GM19328 (cell line): ENCODE measurements around the gene HSBP1L1.

Experiments
- ATAC-seq: cut with Tn5 transposase; IDR thresholded peaks from one replicate; pipeline ENCODE4 v1.9.1; 2021; ENCODE audit warnings: mild to moderate bottlenecking, moderate library complexity; ENCODE audit not compliant: unreplicated experiment

Gene HSBP1L1

GRCh38 chr18:79944126-79944731 lies 20.2 kb upstream of the HSBP1L1 start:
- peak; percentile 55 for ATAC-seq

DNA sequence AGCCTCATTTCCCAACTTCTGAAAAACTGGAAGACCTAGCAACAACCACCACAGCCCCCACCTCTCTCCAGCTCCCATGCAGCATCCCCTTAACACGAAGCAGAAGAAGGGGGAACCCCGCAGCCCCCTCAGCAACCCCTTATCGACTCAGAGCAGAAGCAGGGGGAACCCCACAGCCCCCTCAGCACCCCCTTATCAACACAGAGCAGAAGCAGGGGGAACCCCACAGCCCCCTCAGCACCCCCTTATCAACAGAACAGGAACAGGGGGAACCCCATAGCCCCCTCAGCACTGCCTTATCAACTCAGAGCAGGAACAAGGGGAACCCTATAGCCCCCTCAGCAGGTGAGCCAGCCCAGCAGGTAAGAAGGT lies 19.7 kb upstream of the HSBP1L1 start:
- ATAC-seq = no peak

DNA sequence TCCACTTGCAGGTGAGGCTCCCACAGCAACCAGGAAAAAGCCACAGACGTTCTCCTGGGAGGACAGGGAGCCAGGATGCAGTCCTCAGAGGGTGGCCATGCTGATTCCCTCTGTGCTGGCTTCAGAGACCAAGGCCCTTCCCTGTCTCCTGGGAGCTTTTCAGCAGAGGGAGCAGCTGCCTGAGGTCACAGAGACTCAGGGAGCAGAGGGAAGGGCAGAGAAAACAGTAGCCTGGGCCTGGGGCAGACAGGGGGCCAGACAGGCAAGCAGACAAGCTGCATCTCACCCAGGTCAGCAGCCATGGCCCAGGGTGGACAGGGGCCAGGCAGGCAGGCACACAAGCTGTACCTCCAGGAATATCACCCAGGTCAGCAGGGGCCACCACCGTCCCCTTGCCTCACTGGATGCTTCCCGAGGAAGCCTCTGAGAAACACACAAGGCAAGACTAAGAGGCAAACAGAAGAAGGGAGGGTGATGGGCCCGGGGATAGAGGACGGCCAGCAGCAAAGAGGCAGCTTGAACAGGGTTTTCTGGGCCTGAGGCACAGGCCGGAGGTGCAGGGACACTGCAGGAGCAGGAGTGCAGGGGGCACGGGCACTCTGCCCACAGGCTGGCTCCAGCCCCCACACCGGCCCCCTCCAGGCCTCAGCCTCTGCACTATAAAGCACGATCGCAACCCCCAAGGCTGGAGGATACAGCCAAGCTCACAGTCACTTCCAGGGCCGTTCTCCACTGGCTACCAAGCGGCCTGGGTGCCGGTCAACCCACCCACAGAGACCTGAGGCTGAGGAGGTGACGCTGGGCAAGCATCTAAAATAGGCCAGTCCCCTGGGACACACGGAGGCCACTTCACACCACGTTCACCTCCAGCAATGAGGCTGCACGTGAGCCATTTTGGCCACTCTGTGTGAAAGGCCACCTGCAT lies 19.1 kb upstream of the HSBP1L1 start:
- ATAC-seq = no peak

GRCh38 chr18:79947054-79947755 lies 17.2 kb upstream of the HSBP1L1 start:
- ATAC-seq = no peak

- ATAC-seq = no peak
Measured at GRCh38 chr18:79947881-79948610, 16.4 kb upstream of the HSBP1L1 start.

GRCh38 chr18:79948719-79949411 lies 15.6 kb upstream of the HSBP1L1 start:
- no peak for ATAC-seq

- no peak for ATAC-seq
Measured at GRCh38 chr18:79949697-79950487, 14.6 kb upstream of the HSBP1L1 start.

DNA sequence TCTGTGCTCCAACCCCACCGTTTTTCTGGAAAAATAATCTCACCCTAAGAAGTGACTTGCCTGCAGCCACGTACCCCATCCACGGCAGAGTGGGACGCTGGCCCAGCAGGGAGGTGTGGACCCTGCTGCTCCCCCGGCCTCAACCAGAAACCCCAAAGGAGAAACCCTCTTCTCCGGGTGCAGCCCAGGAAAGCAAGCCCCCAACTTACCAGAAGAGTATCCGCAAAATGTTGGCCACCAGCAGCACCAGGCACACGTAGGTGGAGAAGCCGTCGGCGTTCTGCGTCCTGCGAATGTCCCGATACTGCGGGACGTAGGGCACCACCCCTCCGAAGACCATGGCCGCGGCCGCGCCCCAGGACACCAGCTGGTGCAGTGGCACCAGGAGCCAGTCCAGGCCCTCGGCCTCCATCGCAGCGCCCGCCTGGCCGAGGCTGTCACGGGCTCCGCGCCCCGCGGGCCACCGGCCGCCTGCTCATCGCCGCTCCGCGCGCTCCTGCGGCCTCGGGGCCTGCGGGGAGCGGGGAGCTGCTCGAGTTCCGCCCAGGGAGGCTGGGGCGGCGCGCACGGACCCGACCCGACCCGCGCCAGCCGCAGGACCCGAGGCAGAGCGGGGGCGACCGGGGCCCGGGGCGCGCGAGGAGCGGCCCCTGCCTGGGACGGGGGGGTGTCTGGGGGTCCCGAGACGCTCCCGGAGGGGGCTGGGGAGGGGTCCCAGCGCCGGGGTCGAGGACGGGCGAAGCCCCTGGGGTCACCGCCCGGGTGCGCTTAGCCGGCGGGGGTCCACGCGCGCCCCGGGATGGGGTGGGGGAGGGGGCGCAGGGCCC lies 13.7 kb upstream of the HSBP1L1 start:
- peak; percentile 18 for ATAC-seq

- peak; percentile 88 for ATAC-seq
Measured at GRCh38 chr18:79951545-79952455, 12.6 kb upstream of the HSBP1L1 start, which contains the start of gene SLC66A2. SLC66A2 (minus strand) TSS chr18:79951653; CDS start chr18:79950926, 727 bp downstream.

DNA sequence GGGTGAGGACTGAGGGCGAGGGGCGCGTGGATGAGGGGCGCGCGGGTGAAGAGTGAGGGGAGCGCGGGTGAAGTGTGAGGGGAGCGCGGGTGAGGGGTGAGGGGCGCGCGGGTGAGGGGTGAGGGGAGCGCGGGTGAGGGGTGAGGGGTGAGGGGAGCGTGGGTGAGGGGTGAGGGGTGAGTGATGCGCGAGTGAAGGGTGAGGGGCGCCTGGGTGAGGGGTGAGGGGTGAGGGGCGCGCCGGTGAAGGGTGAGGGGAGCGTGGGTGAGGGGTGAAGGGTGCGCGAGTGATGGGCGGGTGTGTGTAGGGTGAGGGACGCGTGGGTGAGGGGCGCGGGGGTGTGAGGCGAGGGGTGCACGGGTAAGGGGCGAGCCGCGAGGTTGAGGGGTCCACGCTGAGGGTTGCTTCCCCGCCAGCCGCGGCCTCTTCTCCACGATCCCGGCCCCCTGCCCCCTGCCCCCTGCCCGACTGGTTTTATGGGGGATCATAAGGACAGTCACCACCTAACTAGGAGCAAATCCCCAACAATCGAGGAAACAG lies 11.9 kb upstream of the HSBP1L1 start:
- ATAC-seq = no peak

DNA sequence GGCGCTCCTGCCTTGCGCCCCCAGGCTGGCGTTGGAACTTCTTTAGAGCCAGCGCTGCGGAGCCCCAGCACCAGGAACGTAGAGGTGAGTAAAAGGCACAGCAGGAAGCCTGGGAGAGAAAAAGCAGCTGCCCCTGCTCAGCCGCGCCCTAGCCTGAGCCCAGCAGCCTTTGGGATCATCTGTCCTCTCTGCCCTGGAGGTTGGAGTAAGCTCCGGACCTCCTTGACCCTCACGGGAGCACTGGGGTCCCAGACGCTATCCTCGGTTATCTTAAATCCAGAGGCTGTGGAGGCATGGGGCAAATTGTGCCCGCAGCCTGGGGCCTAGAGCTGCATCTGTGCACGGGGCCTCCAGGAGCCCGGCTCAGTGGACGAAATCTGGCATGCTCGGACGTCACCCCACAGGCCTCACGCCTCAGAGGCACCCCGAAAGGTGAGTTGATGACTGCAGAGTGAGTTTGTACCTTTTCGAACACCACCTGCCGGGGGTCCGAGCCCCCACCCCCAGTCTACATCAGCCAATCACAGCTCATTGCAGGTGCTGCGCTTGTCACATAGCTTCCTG lies 11.4 kb upstream of the HSBP1L1 start:
- no peak for ATAC-seq

- no peak for ATAC-seq
Measured at GRCh38 chr18:79953971-79954651, 10.3 kb upstream of the HSBP1L1 start.

DNA sequence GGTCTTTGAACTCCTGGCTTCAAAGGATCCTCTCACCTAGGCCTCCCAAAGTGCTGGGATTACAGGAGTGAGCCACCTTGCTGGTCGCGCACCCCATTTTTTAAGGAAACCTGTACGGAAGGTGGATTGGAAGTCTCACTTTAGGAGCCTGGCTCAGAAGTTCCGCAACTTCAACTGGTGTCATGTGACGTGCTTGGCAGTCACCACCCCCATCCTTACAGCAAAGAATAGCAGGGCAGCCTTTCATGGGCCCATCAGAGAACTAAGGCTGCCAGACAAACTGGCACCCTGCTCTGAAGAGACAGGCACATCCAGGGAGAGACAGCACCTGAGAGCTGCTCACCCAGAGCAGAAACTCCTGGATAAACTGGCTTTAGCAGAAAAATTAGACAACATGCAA lies 9.7 kb upstream of the HSBP1L1 start:
- ATAC-seq = no peak

- no peak for ATAC-seq
Measured at GRCh38 chr18:79955302-79956075, 9.0 kb upstream of the HSBP1L1 start.

- ATAC-seq = no peak
Measured at GRCh38 chr18:79956276-79956675, 8.2 kb upstream of the HSBP1L1 start.

GRCh38 chr18:79958981-79959380 lies 5.5 kb upstream of the HSBP1L1 start:
- no peak for ATAC-seq
